CD4-positive, alpha-beta T cell treated with Interleukin-4 for 1 hour (primary cell): Measurements from ENCODE around the gene PIGU.
"Not testable (repeated sequence)": the region's sequence is repeated elsewhere in the genome, so short reads cannot be mapped to it uniquely, and the experiment has no call there.

Experiments used
- DNase-seq, 2 donors: peaks; one replicate each; pipeline ENCODE4 v3.0.0-alpha.2; 2020 to 2022

Gene PIGU

DNA sequence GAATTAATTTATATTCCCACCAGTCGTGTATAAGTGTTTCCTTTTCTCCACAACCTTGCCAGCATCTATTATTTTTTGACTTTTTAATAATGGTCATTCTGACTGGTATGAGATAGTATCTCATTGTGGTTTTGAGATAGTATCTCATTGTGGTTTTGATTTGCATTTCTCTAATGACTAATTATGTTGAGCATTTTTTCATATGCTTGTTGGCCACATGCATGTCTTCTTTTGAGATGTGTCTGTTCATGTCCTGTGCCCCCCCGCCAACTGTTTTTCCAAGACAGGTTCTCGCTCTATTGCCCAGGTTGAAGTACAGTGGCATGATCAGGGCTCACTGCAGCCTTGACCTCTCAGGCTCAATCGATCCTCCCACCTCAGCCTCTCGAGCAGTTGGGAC lies 15.1 kb downstream of the PIGU start:
- not testable (repeated sequence) for DNase-seq

DNA sequence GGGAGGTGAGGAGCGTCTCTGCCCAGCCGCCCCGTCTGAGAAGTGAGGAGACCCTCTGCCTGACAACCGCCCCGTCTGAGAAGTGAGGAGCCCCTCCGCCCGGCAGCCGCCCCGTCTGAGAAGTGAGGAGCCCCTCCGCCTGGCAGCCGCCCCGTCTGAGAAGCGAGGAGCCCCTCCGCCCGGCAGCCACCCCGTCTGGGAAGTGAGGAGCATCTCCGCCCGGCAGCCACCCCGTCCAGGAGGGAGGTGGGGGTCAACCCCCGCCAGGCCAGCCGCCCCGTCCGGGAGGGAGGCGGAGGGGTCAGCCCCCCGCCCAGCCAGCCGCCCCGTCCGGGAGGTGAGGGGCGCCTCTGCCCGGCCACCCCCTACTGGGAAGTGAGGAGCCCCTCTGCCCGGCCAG lies 18.2 kb downstream of the PIGU start:
- not testable (repeated sequence) for DNase-seq

DNA sequence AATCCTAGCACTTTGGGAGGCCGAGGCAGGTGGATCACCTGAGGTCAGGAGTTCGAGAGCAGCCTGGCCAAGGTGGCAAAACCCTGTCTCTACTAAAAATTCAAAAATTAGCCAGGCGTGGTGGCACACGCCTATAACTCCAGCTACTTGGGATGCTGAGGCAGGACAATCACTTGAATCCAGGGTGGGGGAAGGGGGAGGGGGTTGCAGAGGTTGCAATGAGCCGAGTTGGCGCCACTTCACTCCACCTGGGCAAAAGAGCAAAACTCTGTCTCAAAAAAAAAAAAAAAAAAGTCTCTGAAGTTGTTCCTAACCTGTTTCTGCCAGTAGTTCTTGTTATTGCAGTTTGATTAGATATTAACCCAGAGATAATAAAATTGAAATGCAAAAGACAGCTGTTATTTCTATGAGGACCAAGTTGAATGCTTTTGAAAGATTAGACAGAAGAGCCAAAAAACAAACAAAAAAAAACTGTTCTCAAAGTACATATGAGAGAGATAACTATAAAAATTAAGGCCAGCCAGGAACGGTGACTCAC lies 22.6 kb downstream of the PIGU start:
- DNase-seq: no peak

DNA sequence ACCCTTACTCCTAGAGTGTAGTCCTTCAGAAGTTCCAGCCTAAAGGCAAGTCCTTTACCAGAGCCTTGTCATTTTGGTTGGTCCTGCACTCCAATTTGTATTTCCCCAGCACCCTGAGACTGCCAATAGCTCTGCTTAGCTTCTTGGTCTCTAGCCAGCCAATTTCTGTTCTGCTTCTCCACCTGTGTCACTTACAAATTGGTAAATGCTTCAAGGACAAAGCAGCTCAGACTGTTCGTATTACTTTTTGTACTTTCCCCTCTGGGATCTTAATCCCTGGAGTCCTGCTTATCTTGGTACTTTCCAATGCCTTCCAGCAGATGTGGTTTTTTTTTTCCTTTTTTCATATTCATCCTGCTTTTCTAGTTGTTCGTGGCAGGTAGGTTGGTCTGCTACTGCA lies 25.7 kb downstream of the PIGU start:
- DNase-seq: no peak

DNA sequence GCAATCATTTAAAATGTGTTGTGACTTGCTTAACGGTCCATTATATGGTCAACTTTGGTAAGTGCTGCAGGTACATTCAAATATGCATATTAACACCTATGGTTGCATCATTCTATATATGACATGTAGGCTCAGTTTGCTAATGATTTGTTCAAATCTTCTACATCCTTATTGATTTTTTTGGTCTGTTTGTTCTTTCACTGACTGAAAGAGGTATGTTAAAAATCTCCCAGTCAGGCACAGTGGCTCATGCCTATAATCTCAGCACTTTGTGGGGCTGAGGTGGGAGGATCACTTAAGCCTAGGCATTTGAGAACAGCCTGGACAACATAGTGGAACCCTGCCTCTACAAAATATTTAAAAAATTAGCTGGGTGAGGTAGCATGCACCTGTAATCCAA lies 29.2 kb downstream of the PIGU start:
- DNase-seq: no peak

DNA sequence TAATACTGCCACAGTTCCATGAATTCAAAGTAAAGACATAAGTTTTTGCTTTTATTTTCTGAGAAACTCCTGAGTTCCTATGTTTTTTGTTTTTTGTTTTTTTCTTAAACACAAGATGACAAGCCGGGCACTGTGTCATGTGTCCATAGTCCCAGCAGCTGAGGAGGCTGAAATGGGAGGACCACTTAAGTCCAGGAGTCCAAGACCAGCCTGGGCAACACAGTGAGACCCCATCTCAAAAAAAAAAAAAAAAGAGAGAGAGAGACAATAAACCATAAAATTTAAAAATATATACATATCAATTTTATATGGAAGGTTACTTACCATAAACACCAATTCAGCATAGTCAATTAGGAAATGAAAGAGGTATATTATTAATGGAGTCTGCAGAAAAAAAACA lies 31.9 kb downstream of the PIGU start:
- DNase-seq: no peak

DNA sequence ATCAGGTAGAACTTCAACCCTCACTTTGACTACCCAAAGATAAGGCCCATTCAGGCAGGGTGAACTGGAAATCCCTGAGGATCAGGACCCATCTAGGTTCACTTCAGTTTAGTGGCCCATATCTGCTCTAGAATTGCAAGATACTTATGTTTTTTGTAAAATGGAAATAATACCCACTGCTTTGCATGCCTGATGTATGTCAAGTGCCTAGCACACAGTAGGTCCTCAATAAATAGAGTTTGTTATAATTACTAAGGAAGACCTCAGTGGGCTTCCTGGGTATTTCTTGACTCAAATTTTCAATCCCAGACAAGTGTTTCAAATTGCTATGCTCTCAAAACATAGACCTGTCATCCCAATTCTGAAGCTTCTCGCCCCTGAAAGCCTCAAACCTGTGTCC lies 32.5 kb downstream of the PIGU start:
- no peak for DNase-seq

DNA sequence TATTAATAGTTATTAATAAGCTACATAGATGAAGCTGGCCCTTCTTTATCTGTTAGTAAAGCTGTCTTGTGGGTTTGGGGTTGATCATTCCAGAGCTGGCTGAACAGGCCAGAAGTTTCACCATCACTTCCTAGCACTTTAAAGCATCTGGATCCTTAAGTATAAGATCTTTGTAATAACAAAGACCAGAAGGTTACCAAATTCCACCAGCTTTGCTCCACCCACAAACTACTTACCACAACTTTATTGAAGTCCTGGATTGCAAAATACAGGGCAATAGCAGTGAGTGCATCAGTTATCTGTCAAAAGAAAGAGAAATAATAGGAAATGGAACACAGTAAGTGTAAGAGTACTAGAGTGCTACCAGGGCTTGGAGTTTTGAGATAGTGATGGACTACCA lies 33.0 kb downstream of the PIGU start:
- DNase-seq: no peak

DNA sequence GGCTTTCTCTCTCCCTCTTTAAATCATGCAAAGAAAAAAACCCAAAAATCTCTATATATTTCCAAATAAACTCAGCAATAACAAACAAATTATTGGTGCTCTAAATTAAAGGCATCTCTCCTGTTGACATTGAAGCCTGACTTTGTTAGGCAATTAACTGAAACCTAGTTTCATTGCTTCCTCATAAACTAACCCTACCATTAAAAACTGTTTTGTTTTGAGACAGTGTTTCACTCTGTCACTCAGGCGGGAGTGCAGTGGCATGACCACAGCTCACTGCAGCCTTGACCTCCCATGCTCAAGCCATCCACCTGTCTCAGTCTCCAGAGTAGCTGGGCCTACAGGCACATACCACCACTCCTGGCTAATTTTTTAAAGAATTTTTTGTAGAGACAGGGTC lies 34.9 kb downstream of the PIGU start:
- DNase-seq: no peak

DNA sequence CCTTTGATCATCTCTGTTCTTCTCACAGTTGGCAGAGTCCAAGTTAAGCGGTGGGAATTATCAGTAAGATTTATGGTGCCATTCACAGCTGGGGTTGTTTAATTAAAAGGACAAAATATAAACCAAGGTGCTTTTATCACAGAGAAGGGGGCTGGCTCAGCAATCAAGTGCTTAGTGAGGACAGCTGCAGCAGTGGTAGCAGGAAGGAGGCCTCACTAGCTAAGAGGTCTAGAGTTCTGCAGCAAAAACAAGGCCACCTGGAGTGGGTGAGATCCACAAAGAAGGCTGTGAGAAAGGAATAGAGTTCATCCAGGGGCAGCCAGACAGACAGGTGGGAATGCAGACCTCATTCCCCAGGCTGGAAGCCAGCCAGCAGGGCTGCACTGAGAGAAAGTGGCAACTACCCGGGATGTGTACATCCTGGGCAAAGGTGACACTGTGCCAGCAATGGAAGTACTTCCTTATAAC lies 37.1 kb downstream of the PIGU start:
- DNase-seq: no peak

DNA sequence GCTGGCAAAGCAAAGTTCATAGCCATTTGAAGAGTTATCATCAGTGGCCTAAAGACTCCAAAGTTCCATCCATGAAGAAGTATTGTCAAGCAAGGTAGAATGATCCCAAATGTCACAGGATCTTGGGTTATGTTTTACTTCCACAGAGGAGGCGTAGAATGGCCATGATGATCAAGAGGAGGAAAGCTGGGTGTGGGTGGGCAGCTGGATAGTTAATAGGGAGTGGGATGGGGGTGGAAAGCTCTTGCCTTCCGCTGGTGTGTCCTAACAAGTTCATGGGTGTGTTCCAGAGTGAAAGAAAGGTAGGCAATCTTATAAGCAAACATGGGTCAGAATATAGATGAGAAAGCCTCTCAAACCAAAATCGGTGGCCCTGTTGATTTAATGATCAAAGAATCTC lies 38.4 kb downstream of the PIGU start:
- no peak for DNase-seq

DNA sequence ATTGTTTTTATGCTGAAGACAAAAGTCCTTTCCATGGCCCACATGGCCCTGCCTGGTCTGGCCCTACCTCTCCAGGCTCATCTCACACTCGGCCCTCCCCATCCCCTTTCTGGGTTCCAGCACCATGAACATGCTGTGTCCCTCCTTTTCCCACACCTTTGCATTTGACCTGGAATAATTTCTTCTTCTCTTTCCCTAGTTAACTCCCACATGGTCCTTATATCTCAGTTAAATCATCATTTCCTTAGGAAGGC lies 38.9 kb downstream of the PIGU start:
- no peak for DNase-seq

DNA sequence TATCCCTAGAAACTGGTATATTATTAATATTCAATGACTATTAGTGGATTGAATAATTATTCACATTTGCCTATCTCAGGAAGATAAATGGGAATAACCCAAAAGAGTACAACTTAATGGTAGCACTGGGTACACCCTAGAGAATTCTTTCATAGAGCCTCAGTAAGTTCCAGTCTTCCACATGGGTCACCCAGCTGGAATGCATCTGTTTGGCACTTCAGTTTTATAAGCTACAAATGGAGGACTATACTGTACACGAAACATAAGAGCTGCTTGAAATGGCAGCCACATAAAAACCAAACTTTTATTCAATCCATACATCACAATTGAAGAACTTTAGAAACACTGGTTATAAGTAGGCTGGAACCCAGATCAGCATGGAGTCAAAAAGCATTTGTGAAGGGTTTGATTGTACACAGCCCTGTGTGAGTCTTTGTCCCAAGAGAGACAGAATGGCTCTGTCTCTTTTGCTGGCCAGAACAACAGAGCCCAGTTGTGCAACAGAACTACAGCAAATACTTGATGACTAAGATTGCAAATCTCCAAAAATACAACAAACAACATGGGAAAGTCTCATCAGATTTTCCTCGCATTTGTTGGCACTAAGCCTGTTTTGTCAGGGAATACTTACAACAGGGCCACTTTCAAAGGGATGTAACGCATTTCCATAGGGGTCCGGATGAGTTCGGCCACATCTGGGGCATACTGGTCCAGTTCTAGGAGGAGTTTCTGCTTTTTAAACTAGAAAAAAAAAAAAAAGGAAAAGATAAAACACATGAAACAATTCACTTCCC lies 39.5 kb downstream of the PIGU start:
- DNase-seq: no peak

DNA sequence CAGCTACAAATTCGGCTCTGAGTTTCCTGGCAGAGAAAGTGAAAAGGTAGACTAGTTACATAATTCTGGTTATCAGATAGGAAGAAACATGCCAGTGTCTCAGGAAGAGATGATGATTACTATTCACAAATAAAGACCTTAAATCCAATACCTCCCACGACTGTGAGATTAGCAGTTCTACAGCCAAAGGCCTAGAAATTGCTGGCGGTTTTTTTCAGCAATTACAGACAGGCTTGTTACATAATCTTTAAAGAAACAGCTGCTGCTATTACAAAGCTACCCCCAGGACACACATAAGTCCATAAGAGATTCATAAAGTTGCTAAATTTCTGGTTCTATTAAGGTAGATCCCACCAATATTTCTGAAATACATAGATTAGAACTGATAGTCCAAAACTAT lies 40.2 kb downstream of the PIGU start:
- no peak for DNase-seq

DNA sequence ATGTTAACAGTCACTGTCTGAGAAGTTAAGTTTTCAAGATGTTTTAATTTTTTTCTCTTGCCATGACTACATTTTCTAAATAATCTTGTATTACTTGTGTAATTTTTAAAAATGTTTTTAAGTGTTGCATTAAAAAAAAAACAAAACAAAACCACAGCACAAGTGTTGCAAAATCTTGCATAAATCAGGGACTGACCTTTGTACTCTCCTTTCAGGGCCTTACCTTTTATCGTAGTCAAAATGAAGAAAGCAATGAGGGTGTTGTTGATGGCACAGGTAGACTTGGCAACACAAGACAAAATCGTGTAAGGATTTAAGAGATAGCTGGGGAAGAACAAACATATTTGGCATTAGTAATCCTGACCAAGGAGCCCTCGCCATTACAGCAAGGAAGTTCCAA lies 42.5 kb downstream of the PIGU start:
- DNase-seq: no peak

DNA sequence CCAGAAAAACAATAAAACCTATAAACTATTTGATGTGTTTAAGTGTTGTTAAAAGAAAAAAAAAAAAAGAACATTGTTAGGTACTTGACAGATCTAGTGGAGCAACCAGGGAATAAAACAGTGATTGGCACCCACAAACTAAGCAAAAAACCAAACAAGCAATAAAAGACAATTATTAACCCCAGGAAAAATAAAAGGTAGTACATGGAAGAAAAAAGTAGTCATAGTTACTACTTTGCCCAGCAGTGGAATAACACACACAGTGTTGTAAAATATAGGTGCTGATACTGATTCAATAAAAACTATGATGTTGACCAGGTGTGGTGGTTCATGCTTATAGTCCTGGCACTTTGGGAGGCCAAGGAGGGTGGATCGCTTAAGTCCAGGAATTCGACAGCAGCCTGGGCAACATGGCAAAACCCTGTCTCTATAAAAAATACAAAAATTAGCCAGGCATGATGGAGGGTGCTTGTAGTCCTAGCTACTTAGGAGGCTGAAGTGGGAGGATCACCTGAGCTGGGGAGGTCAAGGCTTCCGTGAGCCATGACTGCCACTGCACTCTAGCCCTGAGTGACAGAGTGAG lies 43.9 kb downstream of the PIGU start:
- DNase-seq: no peak

DNA sequence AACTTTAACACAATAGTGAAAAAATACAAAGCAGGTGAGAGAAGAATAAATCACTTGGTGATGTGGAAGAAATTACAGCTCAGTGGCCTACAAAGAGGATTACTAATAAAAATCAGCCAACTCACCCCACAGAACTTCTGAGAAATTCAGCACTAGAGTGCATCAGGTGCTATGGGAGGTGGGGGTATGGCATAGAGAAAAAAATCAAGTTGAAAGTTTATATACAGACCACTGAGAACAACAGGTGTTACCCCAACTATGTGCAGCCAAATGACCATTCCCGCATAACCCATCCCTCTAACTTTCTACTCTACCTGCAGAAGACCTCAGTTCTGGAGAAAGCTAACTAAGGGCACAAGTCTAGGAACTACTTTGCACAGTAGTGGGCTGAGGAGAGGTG lies 47.0 kb downstream of the PIGU start:
- DNase-seq: no peak

DNA sequence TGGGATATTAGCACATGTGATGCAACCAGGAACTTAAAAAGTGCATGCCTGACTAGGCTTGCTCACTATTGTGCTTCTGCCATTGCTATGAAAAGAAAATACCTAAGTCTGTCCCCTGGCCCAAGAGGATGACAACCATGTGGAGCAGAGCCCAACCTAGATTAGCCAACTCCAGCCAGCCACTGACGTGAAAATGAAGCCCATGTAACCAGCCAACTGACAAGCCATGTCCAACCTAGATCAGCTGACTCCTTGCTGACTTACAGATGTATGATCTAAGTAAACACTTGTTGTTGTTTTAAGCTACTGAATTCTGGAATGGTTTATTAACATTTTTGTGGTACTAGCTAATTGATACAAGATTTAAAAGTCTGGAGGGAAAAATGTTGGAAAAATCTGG lies 47.5 kb downstream of the PIGU start:
- DNase-seq: no peak

DNA sequence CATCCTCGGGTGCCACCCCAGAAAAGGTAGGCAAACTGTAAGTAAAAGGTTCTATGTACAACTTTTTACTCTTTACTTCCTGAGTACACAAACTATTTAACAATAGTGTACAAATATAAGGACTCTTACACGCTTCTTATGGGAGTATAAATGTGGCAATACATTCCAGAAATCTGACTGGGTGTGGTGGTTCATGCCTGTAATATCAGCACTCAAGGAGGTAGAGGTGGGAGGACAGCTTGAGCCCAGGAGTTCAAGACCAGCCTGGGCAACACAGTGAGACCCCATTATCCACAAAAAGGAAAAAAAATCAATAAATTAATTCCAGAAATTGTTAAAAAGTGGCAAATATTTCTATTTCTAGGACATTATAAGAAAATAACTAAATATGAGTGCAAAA lies 48.9 kb downstream of the PIGU start:
- no peak for DNase-seq

DNA sequence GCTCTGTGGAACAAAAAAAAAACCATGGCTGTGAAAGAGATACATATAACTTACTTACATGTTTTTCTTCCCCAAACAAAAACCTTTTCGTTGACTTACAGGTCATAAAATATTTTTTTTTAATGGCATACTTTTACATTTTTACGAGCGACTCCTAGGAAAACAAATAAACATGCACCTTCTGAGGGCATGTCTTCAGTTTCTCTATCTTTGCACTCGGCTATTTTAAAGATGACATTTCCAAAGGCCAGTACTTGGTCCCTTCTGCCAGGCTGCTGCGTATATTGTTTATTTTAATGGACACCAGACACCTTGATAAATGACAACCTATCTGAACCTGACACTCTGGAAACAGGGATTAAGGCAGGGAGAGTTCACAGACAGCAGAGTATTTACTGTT lies 49.4 kb downstream of the PIGU start:
- DNase-seq: no peak

DNA sequence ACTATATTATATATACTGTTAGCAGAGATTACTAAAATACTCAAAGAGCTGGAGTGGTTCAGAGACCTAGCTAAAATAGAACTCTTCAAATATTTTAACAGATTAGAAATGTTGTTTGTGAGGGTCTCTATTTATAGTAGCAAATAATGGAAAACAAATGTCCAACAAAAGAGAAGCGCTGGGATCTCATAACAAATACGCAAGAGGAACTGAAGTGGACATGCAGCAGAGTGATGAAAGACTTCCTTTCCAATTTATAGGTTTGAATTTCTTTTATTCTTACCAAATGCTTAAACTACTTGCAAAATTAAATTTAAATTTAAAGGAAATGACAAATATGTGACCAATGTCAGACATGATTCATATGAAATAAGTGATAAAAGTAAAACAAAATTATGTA lies 49.9 kb downstream of the PIGU start:
- DNase-seq: no peak

DNA sequence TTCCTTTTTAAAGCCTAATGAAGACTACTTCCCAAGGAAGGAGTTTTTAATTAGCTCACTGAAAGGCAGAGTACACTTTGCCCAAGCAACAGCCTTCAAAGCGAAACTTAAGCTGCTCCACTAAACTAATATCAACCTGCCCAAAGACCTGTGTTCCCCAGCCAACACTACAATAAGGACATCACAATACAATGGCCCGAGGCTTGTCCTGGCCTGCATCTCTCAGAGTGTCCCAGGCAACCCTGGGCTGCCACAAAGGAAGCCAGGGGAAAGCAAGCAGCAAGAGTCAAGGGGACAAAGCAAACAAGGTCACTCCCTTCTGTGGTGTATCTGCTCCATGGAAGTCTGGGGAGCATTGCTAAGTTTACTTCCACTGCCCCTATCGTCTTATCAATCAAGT lies 52.3 kb downstream of the PIGU start:
- no peak for DNase-seq

DNA sequence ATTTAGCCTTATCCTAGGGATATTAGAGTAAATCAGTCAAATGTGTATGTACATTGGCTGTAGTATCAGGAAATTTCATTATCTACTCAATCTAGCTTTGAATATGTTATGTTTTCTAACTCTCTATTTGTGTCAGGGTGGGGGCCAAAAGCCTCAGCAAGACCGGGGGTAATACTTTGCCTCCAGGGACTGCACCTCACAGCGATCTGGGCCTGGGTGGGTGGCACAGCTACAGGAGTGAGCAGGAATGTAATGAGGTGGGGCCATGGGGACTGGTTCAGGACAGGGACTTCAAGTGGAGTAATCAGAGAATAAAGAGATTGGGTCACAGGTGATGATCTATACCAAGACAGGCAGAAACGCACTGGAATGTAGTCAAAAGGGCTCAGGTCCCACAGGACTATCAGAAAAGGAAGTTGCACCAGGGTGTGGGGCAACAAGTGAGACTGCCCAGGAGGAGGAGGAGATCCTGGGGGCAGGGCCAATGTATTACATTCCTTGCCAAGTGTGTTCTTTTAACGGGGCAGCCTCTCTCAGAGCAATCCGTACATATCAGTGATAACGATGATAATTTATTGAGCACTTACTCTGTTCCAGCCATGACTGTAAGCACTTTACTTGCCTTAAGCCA lies 54.0 kb downstream of the PIGU start:
- DNase-seq: peak in 1 of 2 donors; percentile 14
